GM18520 (cell line): ENCODE data around the gene NPTX1.

Source experiments
- ATAC-seq: cut with Tn5 transposase; IDR thresholded peaks from one replicate; pipeline ENCODE4 v1.9.1; 2021; ENCODE audit not compliant: unreplicated experiment

NPTX1 gene

GRCh38 chr17:80503921-80504320, 27.5 kb upstream of the NPTX1 start:
- no peak for ATAC-seq

- no peak for ATAC-seq
Observed at GRCh38 chr17:80503031-80503430, 26.6 kb upstream of the NPTX1 start.

- no peak for ATAC-seq
Observed at GRCh38 chr17:80502578-80502877, 26.1 kb upstream of the NPTX1 start.

- ATAC-seq, result no peak
Observed at GRCh38 chr17:80501741-80502577, 25.6 kb upstream of the NPTX1 start.

GRCh38 chr17:80499961-80500665, 23.7 kb upstream of the NPTX1 start:
- no peak for ATAC-seq

- no peak for ATAC-seq
Observed at GRCh38 chr17:80499560-80499959, 23.2 kb upstream of the NPTX1 start.

GRCh38 chr17:80498920-80499410, 22.6 kb upstream of the NPTX1 start:
- no peak for ATAC-seq

- ATAC-seq, result no peak
Observed at GRCh38 chr17:80498242-80498919, 22.0 kb upstream of the NPTX1 start.

- no peak for ATAC-seq
Observed at GRCh38 chr17:80497726-80498241, 21.4 kb upstream of the NPTX1 start.

GRCh38 chr17:80494547-80494946, 18.1 kb upstream of the NPTX1 start:
- ATAC-seq, result no peak

GRCh38 chr17:80492343-80493136, 16.1 kb upstream of the NPTX1 start:
- ATAC-seq, result no peak

- no peak for ATAC-seq
Observed at GRCh38 chr17:80491478-80492342, 15.3 kb upstream of the NPTX1 start.

- no peak for ATAC-seq
Observed at GRCh38 chr17:80487511-80487910, 11.1 kb upstream of the NPTX1 start.

- no peak for ATAC-seq
Observed at GRCh38 chr17:80486692-80487091, 10.3 kb upstream of the NPTX1 start.

- ATAC-seq, result no peak
Observed at GRCh38 chr17:80485846-80486245, 9.4 kb upstream of the NPTX1 start.

GRCh38 chr17:80482555-80483308, 6.3 kb upstream of the NPTX1 start:
- no peak for ATAC-seq

GRCh38 chr17:80482058-80482318, 5.6 kb upstream of the NPTX1 start:
- ATAC-seq, result no peak

- ATAC-seq, result no peak
Observed at GRCh38 chr17:80481284-80482057, 5.1 kb upstream of the NPTX1 start.

- no peak for ATAC-seq
Observed at GRCh38 chr17:80480248-80480647, 3.8 kb upstream of the NPTX1 start.
